HG03378 (cell line): ENCODE data around the gene EPAS1.

ENCODE experiments used
- ATAC-seq: cut with Tn5 transposase; IDR thresholded peaks from one replicate; pipeline ENCODE4 v1.9.1; 2021; ENCODE audit warnings: mild to moderate bottlenecking, moderate library complexity; ENCODE audit not compliant: unreplicated experiment

EPAS1 gene

GRCh38 chr2:46338674-46339073, 41.5 kb downstream of the EPAS1 start:
- ATAC-seq: no peak

GRCh38 chr2:46339200-46339599, 42.0 kb downstream of the EPAS1 start:
- no peak for ATAC-seq

GRCh38 chr2:46339676-46340459, 42.7 kb downstream of the EPAS1 start:
- no peak for ATAC-seq

- no peak for ATAC-seq
Observed at GRCh38 chr2:46340740-46341420, 43.7 kb downstream of the EPAS1 start.

- ATAC-seq: no peak
Observed at GRCh38 chr2:46342566-46343315, 45.5 kb downstream of the EPAS1 start.

GRCh38 chr2:46344706-46345105, 47.5 kb downstream of the EPAS1 start:
- ATAC-seq: no peak

- no peak for ATAC-seq
Observed at GRCh38 chr2:46345775-46346174, 48.6 kb downstream of the EPAS1 start.

- no peak for ATAC-seq
Observed at GRCh38 chr2:46346719-46347118, 49.5 kb downstream of the EPAS1 start.

GRCh38 chr2:46347648-46348280, 50.6 kb downstream of the EPAS1 start:
- no peak for ATAC-seq

- no peak for ATAC-seq
Observed at GRCh38 chr2:46349115-46349547, 51.9 kb downstream of the EPAS1 start.

GRCh38 chr2:46350029-46350689, 53.0 kb downstream of the EPAS1 start:
- no peak for ATAC-seq

- no peak for ATAC-seq
Observed at GRCh38 chr2:46351098-46351749, 54.0 kb downstream of the EPAS1 start.

GRCh38 chr2:46351750-46352138, 54.5 kb downstream of the EPAS1 start:
- no peak for ATAC-seq

GRCh38 chr2:46352621-46353020, 55.4 kb downstream of the EPAS1 start:
- ATAC-seq: no peak

- no peak for ATAC-seq
Observed at GRCh38 chr2:46353509-46353908, 56.3 kb downstream of the EPAS1 start.

- no peak for ATAC-seq
Observed at GRCh38 chr2:46355756-46356155, 58.5 kb downstream of the EPAS1 start.

- ATAC-seq: no peak
Observed at GRCh38 chr2:46356991-46357390, 59.8 kb downstream of the EPAS1 start.

GRCh38 chr2:46358713-46359112, 61.5 kb downstream of the EPAS1 start:
- ATAC-seq: no peak

GRCh38 chr2:46360303-46360702, 63.1 kb downstream of the EPAS1 start:
- no peak for ATAC-seq
